Lower lobe of right lung (tissue), 2 donors: Measurements from ENCODE around the gene TAOK3. TPM values are rescaled to one million over a fixed set of nuclear protein-coding genes. Genes with fewer than 3 reads are reported as not detected.
"Not testable (repeated sequence)": the region's sequence is repeated elsewhere in the genome, so short reads cannot be mapped to it uniquely, and the experiment has no call there.

Source experiments
- ATAC-seq, 2 donors: fragments of 200-7000 bp; cut with Tn5 transposase; one replicate each; pipeline ENCODE4 v1.9.1; 2020 to 2022; ENCODE audit warnings: mild to moderate bottlenecking in 2 of 2, moderate library complexity in 2 of 2
- DNase-seq: peaks from one replicate; pipeline ENCODE4 v3.0.0-alpha.2; 2020
- H3K27ac ChIP-seq: fragments of 200-600 bp; one replicate; pipeline ENCODE4 v1.8.0; 2022
- H3K27me3 ChIP-seq: fragments of 200-600 bp; one replicate; pipeline ENCODE4 v1.8.0; 2022; ENCODE audit warnings: low read depth
- H3K36me3 ChIP-seq: fragments of 200-600 bp; one replicate; pipeline ENCODE4 v1.8.0; 2022; ENCODE audit warnings: mild to moderate bottlenecking
- H3K4me1 ChIP-seq: fragments of 200-600 bp; one replicate; pipeline ENCODE4 v1.8.0; 2022
- H3K4me3 ChIP-seq: fragments of 200-600 bp; one replicate; pipeline ENCODE4 v1.8.0; 2022; ENCODE audit warnings: mild to moderate bottlenecking
- H3K9me3 ChIP-seq: fragments of 200-600 bp; one replicate; pipeline ENCODE4 v1.8.0; 2022
- intact Hi-C: fragments of 100-400 bp; cut with DNase I; formaldehyde crosslinking; loops from one replicate; pipeline ENCODE4 v1.11.0; 2022
- long read RNA-seq: library from polyadenylated mRNA; unstranded; transcript quantifications from one replicate; pipeline ENCODE4 v2.0.0, GENCODE V29; 2021
- total RNA-seq: library from RNA; stranded (reverse); fragmentation: NEBNext Ultra II Directional; extraction: Animal tissue kit (Norgen Biotek cat#: 25700); gene quantifications from one replicate; pipeline ENCODE4 v1.2.1, GENCODE V29; 2021
- TF ChIP-seq, protein P1 (sequence below): fragments of 200-600 bp; IDR thresholded peaks from one replicate; pipeline ENCODE4 v1.8.0; 2022; ENCODE audit warnings: antibody characterized with exemption, mild to moderate bottlenecking
- donor health status: DM: no; HTN: yes; CAD: no; lungs with severe emphysema.

Gene TAOK3
- total RNA-seq, result 68.8 TPM
- long read RNA-seq, full-length matches to known transcripts, result 37 of 105 reads
- long read RNA-seq, partial matches to known transcripts, result 34 of 105 reads
- long read RNA-seq, other reads (novel, unspliced or antisense), result 34 of 105 reads

DNA sequence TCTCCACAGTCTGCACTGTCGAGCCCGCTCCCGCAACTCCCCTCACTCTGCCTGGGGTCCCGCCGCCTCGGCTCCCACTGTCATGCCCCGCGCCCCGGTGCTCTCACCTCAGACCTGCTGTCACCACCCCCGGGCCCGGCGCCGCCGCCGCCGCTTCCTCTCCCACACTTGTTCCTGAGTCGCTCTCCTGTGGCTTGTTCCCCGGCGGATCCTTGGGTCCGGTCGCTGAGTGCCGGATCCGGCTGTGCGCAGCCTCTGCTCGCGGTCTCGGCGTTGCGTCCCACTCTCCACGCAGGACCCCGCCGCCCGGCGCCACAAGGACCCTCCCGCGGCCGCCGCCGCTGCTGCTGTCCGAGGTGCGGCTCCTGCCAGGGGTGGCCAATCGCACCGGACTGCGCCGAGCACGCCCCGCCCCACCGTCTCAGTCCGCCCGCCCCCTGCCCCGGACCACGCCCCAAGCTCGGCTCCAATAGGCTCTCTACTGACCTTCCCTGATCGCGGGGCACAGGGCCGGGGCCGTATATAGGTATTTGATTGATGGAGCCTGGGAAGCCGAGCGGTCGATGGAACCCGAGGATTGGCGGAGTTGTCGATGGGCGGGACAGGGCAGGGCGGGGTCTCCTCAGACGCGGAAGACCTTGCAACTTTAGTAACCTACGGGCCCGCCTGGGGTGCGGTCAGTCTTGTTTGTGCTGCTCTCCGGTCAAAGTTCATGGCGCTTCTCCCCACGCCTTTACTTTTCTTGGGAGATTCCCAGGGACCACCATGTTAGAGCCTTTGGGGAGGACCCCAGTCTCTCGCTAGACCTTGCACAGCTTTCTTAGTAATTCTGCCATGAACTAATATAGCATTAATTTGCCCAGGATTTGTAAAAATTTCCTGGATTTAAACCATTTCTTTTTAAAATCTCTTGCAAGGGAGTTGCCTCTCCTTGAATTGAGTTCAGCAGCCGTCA is at the start of gene TAOK3:
Gene TAOK3, minus strand, starts transcription at position 367 of the 955 bp plus-strand sequence. CDS start 117,340 bp downstream, outside the sequence.
- TF ChIP-seq, protein P1, sequence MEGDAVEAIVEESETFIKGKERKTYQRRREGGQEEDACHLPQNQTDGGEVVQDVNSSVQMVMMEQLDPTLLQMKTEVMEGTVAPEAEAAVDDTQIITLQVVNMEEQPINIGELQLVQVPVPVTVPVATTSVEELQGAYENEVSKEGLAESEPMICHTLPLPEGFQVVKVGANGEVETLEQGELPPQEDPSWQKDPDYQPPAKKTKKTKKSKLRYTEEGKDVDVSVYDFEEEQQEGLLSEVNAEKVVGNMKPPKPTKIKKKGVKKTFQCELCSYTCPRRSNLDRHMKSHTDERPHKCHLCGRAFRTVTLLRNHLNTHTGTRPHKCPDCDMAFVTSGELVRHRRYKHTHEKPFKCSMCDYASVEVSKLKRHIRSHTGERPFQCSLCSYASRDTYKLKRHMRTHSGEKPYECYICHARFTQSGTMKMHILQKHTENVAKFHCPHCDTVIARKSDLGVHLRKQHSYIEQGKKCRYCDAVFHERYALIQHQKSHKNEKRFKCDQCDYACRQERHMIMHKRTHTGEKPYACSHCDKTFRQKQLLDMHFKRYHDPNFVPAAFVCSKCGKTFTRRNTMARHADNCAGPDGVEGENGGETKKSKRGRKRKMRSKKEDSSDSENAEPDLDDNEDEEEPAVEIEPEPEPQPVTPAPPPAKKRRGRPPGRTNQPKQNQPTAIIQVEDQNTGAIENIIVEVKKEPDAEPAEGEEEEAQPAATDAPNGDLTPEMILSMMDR, result no peak

GRCh38 chr12:118420673-118421072 is 48.0 kb upstream of the TAOK3 start:
- TF ChIP-seq, protein P1, result no peak
- Histone ChIP-seq H3K4me3 (no peak overlapping the region), H3K9me3 (no peaks in the 10 kb centered on the region), H3K36me3 (peaks cover 13% of the 10 kb centered on the region), H3K27me3 (no peaks in the 10 kb centered on the region), H3K4me1 (no peaks in the 10 kb centered on the region), H3K27ac (no peak overlapping the region)
- no peak for DNase-seq
- ATAC-seq, result no peak
- intact Hi-C loops, result no loop called here

More for the DNA sequence above, at the start of gene TAOK3:
- Histone ChIP-seq H3K36me3 (no peaks in the 10 kb centered on the region), H3K27ac (peak within 1 kb of the TSS; percentile 87), H3K4me3 (peak within 1 kb of the TSS; percentile 96), H3K27me3 (no peaks in the 10 kb centered on the region), H3K4me1 (peaks cover 43% of the 10 kb centered on the region), H3K9me3 (no peaks in the 10 kb centered on the region)
- peak; percentile 99 for DNase-seq
- ATAC-seq, result peak; percentile 96 to 98
- intact Hi-C loops, result loop anchor here (10.0 kb wide), 1 partner anchor 188 kb away; no protein-coding TSS in a partner anchor

DNA sequence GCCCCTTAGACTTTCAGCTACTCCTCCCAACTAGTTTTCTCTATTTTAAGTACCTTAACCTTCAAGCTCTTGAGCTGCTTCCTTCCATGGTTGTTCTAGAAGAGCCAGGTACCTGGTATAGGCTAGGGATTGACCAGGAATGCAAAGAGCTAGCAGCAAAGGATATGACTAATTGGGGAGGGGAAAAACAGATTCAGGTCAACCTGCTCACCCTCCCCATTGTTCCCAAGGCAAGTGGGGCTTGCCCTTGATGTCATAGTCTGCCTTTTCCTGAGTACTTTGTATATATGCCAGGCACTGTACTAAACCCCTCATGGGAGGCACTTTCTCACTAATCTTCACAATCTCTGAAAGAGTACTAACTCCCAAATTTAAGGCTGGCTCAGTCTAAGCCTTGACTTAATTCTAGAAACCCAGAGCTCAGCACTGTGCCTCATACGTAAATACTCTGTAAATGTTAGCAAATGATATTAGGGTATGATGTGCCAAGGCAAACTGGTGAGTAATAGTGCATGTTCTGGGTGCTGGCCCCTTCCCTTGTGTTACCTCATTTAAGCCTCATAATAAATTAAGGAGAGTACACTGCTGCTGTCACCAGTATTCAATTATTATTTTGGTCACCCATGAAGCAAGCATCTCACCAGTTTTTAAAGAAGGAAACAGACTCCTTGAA is 45.8 kb upstream of the TAOK3 start:
- peaks cover 35% of the 10 kb centered on the region for H3K36me3 ChIP-seq
- ATAC-seq (no peak), DNase-seq (no peak)
- H3K27ac ChIP-seq, result no peak overlapping the region
- H3K4me3 ChIP-seq, result no peak overlapping the region
- intact Hi-C loops, result no loop called here
- H3K27me3 ChIP-seq, result no peaks in the 10 kb centered on the region
- H3K4me1 ChIP-seq, result no peaks in the 10 kb centered on the region
- TF ChIP-seq, protein P1, result no peak
- H3K9me3 ChIP-seq, result no peaks in the 10 kb centered on the region

GRCh38 chr12:118417942-118418341 is 45.2 kb upstream of the TAOK3 start:
- intact Hi-C loops, result no loop called here
- Histone ChIP-seq H3K27me3 (no peaks in the 10 kb centered on the region), H3K9me3 (no peaks in the 10 kb centered on the region), H3K36me3 (peaks cover 41% of the 10 kb centered on the region), H3K27ac (no peak overlapping the region), H3K4me3 (no peak overlapping the region), H3K4me1 (no peaks in the 10 kb centered on the region)
- DNase-seq (no peak), ATAC-seq (no peak)
- TF ChIP-seq, protein P1, result no peak

DNA sequence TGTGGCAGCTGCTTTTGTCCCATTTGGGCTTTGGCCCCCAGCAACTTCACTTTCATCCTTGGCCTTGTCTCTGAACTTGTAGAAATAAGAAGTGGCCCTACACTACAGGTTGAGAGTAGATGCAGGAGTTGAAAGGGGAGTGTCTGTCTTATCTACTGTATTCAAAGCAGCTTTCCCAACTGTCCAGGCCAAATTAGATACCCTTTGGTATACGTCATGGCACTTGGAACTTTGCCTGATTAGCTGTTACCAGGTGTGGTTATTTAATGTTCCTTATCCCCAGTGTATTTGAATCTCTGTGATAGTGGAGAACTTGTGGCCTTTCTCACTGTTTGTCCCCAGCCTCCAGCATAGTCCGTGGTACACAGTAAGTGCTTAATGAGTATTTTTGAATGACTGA is 37.1 kb upstream of the TAOK3 start:
- no peaks in the 10 kb centered on the region for H3K27me3 ChIP-seq
- H3K4me3 ChIP-seq, result no peak overlapping the region
- no peak for ATAC-seq
- H3K27ac ChIP-seq, result no peak overlapping the region
- TF ChIP-seq, protein P1, result no peak
- H3K36me3 ChIP-seq, result peaks cover 97% of the 10 kb centered on the region
- no peaks in the 10 kb centered on the region for H3K9me3 ChIP-seq
- intact Hi-C loops, result no loop called here
- no peak for DNase-seq
- no peaks in the 10 kb centered on the region for H3K4me1 ChIP-seq

- intact Hi-C loops, H3K9me3 ChIP-seq, H3K4me1 ChIP-seq, ATAC-seq, H3K4me3 ChIP-seq, DNase-seq, H3K27me3 ChIP-seq, H3K27ac ChIP-seq: not testable (repeated sequence)
- peaks cover 94% of the 10 kb centered on the region for H3K36me3 ChIP-seq
Measured at GRCh38 chr12:118408241-118408640, 35.5 kb upstream of the TAOK3 start.
